A549 treated with CpdA at 1 μM for 4 hours (cell line): ENCODE measurements around the gene ZNF132. TPM values are rescaled to one million over a fixed set of nuclear protein-coding genes. Genes with fewer than 3 reads are reported as not detected.

ENCODE experiments used
- total RNA-seq: library from RNA; stranded (reverse); fragments of 200-300 nt; extraction: Qiagen RNA extraction; gene quantifications from 5 replicates; pipeline ENCODE4 v1.2.3, GENCODE V29; 2022; ENCODE audit warnings: low read depth

ZNF132 gene
- total RNA-seq, result 0.08 to 0.10 TPM (median 0.09 TPM) in 3 of 5 replicates, not detected in the others

DNA sequence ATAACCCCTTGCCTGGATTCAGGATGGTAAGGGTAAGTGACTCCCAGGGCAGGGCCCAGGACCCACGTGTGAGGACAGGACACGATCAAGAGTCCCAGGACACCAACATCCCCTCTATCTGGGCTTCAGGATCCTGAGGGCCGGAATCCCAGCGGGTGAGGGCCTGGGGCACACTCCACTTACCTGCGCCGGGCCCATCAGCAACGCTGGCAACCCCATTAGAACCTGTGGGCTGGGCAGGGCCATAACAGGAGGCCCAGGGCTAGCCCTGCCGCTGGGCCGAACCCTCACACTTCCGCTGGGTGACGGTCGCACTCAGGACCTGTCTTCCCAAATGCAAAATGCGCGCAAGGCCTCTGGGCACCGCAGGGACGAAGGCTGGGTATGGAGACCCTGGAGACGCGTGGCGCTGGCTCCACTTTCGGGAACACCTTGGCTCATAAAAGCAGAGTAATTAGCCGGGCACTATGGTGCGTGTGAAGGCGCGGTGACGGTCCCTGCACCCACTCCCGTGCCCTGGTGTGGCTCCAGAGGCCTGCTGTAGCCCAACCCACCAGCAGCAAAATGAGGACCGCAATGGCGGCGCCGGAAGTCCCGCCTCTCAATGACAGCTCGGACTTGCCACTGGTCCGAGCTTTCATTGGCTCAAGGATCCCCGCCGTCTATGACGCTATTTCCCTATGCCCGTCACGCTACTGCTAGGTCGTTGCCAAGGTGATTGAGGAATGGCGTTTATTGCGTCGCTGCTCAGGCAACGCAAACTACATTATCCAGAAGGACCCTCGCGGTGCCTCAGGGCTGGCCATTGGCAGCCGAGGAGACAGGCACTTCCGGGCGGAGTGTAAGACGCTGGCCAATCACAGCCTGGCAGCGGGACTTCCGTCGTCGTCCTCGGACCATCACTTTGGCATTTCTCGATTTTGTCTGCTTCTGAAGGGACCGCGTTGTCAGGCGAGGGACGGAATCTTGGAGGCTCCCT lies at the start of gene ZNF132:
ZNF132 (minus strand) TSS at position 578 of the 979 bp plus-strand sequence; CDS start at position 246, 332 bp downstream.

DNA sequence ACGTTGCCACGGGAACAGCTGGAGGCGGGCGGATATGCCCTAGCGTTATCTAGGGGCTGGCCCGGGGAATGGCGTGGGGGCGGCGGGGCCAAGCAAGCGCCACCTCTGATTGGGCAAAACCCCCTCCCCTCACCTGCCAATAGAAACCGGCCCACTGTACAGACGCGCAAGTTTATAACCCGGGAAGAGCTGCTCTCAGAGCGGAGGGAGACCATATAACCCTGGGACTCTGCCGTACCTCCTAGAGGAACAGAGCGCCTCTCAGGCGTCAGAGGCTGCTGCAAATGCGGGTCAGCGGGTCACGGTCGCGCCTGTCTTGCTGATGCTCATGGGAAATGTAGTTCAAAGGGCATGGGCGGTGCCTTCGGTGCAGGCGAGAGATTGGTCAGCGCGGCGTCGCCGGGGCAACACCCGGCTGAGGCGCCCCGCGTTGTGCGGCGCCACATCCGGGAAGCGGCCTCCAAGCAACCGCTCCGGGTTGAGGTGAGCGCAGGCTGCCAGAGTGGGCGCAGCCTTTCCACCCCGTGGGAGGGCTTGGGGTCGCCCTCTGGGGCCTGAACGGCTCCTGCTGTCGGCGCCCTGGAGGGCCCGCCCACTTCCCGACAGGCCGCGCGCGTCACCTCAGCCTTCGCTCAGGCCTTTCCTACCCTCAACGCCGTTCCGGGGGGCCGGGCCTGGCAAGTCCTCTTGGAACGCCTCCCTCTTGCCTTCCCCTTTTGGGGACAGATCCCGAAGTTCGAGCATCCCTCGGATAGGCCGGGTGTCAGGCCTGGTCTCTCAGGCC lies 36.0 kb upstream of the ZNF132 start, which contains the start of gene ZNF446:
ZNF446 (plus strand) TSS at position 639 of the 784 bp plus-strand sequence. CDS start 867 bp downstream, outside the sequence.

DNA sequence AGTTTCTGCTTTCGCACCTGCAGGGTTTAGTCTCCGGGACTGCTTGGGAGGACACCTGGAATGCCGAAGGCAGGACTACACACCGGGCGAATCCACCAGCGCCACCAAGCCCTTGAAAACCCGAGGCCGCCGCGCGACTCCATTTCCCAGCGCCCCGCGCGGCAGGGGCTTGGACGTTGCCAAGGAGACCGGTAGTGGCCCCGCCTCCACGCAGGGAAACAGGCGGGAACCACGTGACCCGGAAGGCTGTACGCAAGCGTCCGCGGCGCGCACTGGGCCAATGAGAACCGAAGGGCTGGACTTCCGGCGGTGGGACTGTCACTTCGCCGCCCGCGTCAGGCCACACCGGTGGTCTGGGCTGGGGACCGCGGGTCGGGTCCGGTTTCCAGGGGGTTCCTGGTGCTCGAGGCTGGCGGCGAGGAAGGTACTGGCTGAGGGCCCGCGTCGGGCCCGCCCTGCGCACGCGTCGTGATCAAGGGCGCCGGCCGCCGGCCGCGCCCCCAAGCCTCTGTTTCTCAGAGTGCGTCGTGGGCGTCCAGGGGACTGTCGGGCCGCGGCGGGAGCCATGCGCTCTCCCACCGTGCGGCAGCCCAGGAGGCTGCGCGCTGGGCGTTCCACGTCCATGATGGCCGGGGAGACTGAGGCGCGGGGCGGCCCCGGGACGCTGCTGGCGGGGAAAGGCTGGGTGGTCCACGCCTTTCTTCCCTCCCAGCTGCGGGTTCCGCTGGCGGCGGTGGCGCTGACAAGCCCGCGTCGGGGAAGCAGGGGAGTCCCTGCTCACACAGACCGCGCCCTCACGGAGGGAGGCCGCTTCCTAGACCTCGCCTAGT lies 27.0 kb upstream of the ZNF132 start, which contains the start of gene ZNF324:
ZNF324 (plus strand) TSS at position 321 of the 830 bp plus-strand sequence. CDS start 2,106 bp downstream, outside the sequence.

DNA sequence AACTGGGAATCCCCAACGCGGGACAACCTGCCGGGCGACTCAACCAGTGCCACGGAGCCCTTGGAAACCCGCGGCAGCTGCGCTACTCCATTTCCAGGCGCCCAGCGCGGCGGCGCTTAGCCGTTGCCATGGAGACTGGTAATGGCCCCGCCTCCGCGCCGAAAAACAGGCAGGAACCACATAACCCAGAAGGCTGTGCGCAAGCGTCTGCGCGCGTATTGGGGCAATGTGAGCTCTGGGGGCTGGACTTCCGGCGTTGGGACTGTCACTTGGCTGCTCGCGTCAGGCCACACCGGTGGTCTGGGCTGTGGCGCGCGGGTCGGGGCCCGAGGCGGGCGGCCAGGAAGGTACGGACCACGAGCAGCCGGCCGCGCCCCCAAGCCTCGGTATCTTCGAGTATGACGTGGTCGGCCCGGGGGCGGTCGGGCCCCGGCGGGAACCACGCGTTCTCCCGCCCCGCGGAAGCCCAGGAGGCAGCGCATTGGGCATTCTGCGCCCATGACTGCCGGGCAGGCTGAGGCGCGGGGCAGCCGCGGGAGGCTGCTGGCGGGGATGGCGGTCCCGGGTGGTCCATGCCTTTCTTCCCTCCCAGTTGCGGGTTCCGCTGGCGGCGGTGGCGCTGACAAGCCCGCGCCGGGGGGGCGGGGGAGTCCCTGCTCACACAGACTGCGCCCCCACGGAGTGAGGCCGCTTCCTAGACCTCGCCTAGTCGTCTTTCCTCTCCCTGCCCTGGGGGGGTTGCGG lies 11.6 kb upstream of the ZNF132 start, which contains the start of gene ZNF324B:
ZNF324B (plus strand) TSS at position 265 of the 744 bp plus-strand sequence. CDS start 2,080 bp downstream, outside the sequence.

DNA sequence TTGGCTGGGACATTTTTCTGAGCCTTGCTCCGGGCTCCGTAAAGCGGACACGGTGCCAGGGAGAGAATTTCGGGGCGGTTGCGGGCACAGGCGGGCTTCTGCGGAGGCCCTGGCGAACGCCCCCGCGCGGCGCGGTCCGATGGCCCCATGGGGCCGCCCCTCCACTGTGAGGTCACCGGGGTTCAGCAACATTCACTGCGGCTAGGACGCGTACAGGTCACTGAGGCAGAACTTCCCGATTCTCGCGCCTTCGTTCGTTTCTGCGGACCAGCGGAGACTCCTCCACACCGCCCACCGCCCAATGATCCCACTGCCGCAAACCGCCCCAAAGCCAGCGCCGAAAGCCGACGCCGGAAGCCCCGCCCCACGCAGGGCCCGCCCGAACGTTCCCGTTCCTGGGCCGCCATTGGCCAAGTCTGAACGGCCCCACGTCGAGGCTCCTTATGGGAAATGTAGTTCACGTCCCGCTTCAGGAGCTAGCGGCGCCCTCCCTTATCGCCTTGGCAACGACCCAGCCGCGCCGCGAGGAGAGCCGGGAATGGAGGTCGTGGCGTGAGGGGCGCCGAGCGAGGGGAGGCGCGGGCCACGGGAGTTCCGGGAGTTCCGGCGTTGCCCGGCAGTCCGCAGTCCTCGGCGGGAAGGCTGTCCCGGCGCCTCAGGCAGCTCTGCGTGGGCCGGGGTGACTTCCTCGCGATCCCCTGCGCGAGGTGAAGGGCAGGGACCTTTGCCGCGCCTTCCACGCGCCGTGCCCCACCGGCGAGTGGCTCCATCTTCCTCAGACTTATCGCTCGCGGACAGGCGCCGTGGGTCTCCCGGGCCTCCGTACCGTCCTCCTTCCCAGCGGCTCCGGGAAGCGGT lies 31.6 kb downstream of the ZNF132 start, which contains the start of gene ZNF584:
ZNF584 (plus strand) TSS at position 498 of the 858 bp plus-strand sequence. CDS start 499 bp downstream, outside the sequence.

DNA sequence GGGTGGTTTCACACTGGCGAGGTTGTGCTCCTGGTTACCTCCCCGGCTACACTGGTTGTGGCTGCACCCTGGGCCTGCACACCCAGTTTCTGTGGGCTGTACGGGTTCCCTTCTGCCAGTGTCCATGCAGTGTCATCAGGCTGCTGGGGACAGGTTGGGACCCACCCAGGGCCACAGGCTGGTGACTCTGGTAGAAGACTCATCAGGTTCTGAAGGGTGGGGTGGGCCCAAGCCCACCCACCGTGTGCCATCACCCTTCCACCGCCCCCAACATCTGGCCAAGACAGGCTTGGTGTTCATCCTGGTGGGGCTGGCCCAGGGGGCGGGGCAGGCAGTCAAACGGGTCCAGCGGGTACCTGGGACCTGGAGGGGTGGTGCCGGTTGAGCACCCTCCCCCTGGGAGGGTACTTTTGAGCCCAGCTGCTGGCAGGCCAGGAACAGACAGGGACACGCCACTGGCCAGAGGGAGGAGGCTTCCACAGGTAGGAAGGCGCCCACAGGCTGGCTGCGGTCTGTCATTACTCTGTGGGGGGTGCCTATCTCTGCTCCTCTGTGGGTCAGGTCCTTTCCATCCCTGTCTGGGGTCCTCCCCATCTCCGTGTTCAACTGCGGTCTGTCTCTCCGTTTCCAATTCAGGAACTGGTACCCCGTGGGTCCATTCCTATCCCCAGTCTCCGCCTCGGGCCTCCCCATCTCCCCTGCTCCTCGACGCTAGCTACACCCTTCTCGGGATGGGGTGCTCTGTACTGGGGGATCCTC lies 44.6 kb downstream of the ZNF132 start, which contains the start of gene RNF225:
RNF225 (plus strand) TSS at position 437 of the 759 bp plus-strand sequence. CDS start 434 bp downstream, outside the sequence.

DNA sequence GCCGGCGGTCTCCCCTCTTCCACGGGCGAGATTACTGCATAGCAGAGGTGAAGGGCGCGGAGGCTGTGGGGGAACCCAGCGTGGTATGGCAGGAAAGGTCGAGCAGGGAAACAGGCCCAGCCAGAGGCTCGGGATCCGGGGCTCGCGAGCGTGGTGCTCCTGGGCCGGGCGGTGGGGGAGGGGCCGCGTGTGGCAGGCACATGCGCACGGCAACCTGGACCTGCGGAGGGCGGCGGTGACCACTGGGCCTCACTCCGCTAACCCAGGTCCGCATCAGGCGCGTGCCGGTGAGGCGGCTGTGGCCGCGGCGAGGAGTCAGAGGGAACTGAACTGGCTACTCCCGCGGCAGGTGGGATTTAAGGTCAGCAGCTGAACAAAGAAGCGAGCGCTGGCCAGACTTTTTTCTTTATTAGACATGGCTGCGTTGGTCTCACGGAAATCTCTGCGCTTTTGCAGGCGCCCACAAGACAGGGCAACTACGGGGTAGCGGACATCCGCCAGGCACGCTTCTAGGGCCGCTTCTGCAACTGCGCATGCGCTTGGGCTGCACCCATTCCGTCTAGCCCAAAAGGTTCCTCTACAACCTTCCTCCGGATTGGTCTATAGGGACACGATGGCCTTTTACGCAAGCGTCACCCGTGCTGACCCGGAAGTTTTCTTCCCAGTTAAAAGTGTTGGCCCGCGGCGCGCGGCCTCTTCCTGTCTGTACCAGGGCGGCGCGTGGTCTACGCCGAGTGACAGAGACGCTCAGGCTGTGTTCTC lies 53.2 kb downstream of the ZNF132 start, which contains the start of gene RPS5:
RPS5 (plus strand) TSS at position 694 of the 762 bp plus-strand sequence. CDS start 869 bp downstream, outside the sequence.

Other genes with a start within 250 kb of the ZNF132 start
- 15.3 to 20.5 TPM (median 18.0 TPM) in 5 replicates for gene ZNF544, start 211.2 kb downstream of the ZNF132 start, total RNA-seq
- 1.1 to 1.6 TPM (median 1.1 TPM) in 5 replicates for gene ZNF8, start 161.2 kb downstream of the ZNF132 start, total RNA-seq
- gene ERVK3-1, start 134.8 kb downstream of the ZNF132 start, total RNA-seq, result 94.6 to 118 TPM (median 98.3 TPM) in 5 replicates
- 2.4 to 3.2 TPM (median 2.8 TPM) in 5 replicates for gene ZSCAN22, start 113.2 kb downstream of the ZNF132 start, total RNA-seq
- gene A1BG, start 86.7 kb downstream of the ZNF132 start, total RNA-seq, result 8.0 to 14.5 TPM (median 12.0 TPM) in 5 replicates
- gene ZNF497, start 77.4 kb downstream of the ZNF132 start, total RNA-seq, result 0.85 to 1.9 TPM (median 1.6 TPM) in 5 replicates
- gene ZNF837, start 59.1 kb downstream of the ZNF132 start, total RNA-seq, result 0.99 to 1.7 TPM (median 1.5 TPM) in 5 replicates
- gene RPS5, start 52.9 kb downstream of the ZNF132 start, total RNA-seq, result 2,117 to 2,734 TPM (median 2,532 TPM) in 5 replicates
- 0.14 to 0.17 TPM (median 0.15 TPM) in 4 of 5 replicates, not detected in the other for gene RNF225, start 44.5 kb downstream of the ZNF132 start, total RNA-seq
- gene ZNF584, start 31.5 kb downstream of the ZNF132 start, total RNA-seq, result 16.6 to 19.0 TPM (median 18.6 TPM) in 5 replicates
- gene ZNF324B, start 11.5 kb upstream of the ZNF132 start, total RNA-seq, result 6.9 to 7.8 TPM (median 7.1 TPM) in 5 replicates
- gene ZNF324, start 26.9 kb upstream of the ZNF132 start, total RNA-seq, result 7.7 to 10.2 TPM (median 9.6 TPM) in 5 replicates
- gene ZNF446, start 36.2 kb upstream of the ZNF132 start, total RNA-seq, result 12.2 to 14.5 TPM (median 13.4 TPM) in 5 replicates
- 23.2 to 33.8 TPM (median 30.2 TPM) in 5 replicates for gene SLC27A5, start 71.8 kb upstream of the ZNF132 start, total RNA-seq
- 14.2 to 19.3 TPM (median 18.6 TPM) in 5 replicates for gene ZBTB45, start 79.7 kb upstream of the ZNF132 start, total RNA-seq
- gene TRIM28, start 103.9 kb upstream of the ZNF132 start, total RNA-seq, result 647 to 874 TPM (median 726 TPM) in 5 replicates
- gene CHMP2A, start 115.0 kb upstream of the ZNF132 start, total RNA-seq, result 182 to 209 TPM (median 197 TPM) in 5 replicates
- gene UBE2M, start 118.5 kb upstream of the ZNF132 start, total RNA-seq, result 129 to 162 TPM (median 147 TPM) in 5 replicates
- 11.7 to 19.5 TPM (median 15.9 TPM) in 5 replicates for gene MZF1, start 133.2 kb upstream of the ZNF132 start, total RNA-seq